NCI-H1417 (cell line): ENCODE results near the gene ZNF445.
A peak's percentile ranks its signal among the peaks of the same experiment; 100 is the strongest.
"Not testable (repeated sequence)": the region's sequence is repeated elsewhere in the genome, so short reads cannot be mapped to it uniquely, and the experiment has no call there.

ENCODE experiments used
- DNase-seq, 3 experiments: peaks; one replicate each; lab custom pipeline; 2025; lab: John Stamatoyannopoulos, UW

Gene ZNF445

GRCh38 chr3:44476181-44476611 is 1.3 kb downstream of the ZNF445 start:
- DNase-seq, result peak in 1 of 3 experiments; percentile 17

- not testable (repeated sequence) for DNase-seq
Observed at GRCh38 chr3:44474886-44475285, 2.6 kb downstream of the ZNF445 start.

DNA sequence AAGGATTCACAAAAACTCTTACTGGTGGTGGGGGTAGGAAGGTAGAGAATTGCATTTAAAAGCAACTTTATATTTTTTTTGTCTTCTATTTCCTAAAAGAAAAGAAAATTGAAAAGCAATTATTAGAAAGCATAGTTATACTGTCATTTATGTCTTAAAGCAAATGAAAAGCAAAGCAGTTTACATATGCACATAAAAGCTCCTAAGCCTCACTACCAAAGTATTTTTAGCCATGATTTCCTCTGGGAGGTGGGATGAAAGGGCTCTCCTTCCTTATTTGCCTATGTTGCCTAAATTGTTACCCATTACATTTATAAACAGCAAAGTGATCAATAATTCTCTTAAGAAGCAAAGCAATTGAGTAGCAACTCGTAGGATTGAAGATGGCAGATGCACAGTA is 7.0 kb downstream of the ZNF445 start:
- no peak for DNase-seq

GRCh38 chr3:44469914-44470313 is 7.6 kb downstream of the ZNF445 start:
- DNase-seq, result no peak

DNA sequence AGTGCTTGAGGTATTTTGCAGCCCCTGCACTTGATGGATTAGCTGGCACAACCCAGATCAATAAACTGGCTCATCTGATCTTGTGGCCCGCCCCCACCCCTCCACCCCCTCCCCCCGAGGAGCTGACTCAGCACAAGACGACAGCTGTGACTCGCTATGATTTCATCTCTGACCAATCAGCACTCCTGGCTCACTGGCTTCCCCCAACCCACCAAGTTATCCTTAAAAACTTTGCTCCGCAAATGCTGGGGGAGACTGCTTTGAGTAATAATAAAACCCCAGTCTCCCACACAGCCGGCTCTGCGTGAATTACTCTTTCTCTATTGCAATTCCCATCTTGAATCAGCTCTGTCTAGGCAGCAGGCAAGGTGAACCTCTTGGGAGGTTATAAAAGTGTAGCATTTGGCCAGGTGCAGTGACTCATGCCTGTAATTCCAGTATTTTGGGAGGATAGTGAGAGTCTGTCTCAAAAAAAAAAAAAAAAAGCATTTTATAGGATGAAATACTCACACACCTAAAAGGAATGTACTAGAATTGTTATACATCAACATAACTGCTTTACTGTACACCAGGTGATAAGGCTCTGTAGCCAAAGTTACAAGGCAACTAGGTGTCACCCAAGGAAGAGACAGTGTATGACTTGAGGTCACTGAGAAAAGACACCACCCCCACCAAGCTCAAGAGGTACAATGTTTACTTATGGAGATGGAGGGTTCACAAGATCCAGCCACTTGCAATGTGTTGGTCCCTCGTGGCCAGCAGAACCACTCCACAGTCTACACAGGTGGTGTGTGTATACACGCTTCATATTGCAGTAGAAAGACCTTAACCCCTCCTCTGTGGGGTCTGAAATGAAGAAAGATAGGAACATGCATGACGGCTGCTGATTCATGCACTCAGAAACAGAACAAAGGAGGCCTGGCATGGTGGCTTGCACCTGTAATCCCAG is 8.6 kb downstream of the ZNF445 start:
- DNase-seq, result no peak

DNA sequence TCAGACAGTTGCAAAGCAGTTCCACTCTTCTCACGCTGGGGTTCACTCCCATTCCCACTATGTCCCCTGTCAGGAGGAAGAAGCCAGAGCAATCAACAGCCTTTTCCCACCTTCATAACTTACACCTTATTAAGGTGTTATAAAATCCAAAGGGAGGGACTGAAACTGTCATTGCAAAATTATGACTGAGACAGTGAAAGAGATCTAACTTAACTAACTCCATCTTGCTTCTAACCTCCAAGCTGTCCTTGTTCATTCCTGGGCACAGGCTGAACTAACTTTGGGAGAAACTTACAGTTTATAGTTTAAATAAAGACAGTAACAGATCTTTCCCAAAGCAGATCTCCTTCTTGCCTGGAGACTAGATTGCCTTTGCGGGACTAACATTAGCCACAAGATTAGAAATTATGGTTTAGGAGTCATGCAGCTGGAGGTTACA is 9.4 kb downstream of the ZNF445 start:
- not testable (repeated sequence) for DNase-seq

- no peak for DNase-seq
Observed at GRCh38 chr3:44467241-44467640, 10.2 kb downstream of the ZNF445 start.

- not testable (repeated sequence) for DNase-seq
Observed at GRCh38 chr3:44464920-44465319, 12.6 kb downstream of the ZNF445 start.

GRCh38 chr3:44464509-44464908 is 13.0 kb downstream of the ZNF445 start:
- no peak for DNase-seq

GRCh38 chr3:44460050-44460449 is 17.4 kb downstream of the ZNF445 start:
- not testable (repeated sequence) for DNase-seq

GRCh38 chr3:44455318-44455717 is 22.2 kb downstream of the ZNF445 start:
- no peak for DNase-seq

- no peak for DNase-seq
Observed at GRCh38 chr3:44454258-44454657, 23.2 kb downstream of the ZNF445 start.

DNA sequence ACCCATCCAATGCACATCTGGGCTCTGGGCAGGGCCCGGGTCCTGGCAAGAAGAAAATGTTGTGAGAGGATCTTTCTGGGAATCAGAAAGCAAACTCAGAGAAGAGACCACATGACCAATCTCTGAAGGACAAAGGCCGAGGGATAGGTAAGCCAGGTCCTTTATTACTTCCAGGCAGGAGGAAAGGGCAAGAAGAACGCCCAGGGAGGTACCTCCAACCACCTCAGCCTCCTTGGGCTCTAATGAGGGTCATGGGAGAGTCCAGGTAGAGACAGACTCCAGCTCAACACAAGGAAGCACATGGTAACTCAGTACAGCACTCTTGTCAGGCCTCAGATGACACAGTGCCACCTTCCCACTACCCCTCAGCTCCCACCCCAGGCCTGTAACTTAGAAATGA is 26.0 kb downstream of the ZNF445 start:
- DNase-seq, result no peak

- no peak for DNase-seq
Observed at GRCh38 chr3:44446929-44447328, 30.5 kb downstream of the ZNF445 start.

DNA sequence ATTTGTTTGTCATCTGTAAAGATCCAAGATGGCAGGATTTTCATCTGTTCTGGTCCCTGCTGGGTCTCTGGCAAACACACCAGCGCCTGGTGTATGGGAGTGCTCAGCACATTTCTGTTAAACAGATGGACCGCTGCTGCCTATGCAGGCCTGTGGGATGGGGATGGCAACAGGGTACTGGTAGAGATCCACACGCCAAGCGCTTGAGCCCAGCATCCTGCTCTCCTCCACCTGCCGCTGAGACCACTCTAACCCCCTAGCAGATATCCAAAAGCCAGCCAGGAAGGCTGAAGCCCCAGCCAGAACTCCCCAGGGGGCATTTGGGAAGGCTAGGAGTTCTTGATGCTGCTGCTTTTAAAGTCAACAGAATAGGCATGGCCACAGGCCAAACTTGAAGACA is 31.7 kb downstream of the ZNF445 start:
- no peak for DNase-seq

GRCh38 chr3:44444896-44445691 is 32.4 kb downstream of the ZNF445 start:
- DNase-seq, result no peak

DNA sequence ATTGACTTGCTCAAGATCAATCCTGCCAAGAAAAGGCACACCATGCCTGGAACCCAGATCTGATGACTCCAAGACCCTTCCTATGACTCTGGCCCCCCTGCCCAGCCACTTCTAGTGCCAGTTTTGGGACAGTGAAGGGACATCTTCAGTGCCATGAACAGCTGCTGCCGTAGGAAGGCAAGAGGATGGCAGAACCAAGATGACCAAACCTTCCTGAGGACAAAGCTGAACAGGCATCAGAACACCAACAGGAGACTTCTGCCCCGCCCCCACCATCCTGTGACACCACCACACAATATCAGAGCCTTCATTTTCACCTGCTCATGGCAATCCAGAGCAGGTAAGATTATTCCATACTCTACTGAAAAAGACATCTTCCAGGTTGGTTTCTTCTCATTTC is 33.0 kb downstream of the ZNF445 start:
- no peak for DNase-seq

DNA sequence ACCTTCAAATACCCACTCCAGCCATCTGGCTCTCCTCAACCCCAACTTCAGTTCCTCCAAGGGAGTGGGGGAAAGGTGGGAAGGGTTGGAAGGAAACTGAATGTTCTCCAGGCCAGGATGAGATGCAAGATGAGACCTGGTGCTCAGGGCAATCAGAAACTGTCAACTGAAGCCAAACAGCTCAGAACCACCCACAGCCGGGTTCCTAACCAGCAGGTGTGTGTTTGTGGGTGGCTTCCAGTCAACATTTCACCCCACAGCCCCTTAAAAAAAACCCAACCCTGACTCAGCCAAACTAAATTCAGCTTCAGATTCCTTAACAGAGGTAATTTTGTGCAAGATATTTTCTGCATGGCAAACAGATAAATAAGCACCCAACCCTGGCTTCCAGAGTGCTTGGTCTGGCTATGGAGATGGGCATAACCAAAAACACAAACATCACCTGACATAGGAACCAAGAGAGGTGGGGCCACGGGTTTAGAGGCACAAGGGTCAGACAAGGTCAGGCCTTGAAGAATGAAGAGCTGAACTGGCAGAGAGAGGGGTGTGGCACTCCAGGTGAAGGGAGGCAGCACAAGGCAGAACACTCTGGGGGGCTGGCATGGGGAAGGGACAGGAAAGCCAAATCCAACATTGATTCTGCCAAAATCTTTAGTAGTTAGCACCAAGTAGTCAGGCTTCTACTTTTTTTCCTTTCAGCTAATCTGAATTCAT is 34.7 kb downstream of the ZNF445 start:
- no peak for DNase-seq

DNA sequence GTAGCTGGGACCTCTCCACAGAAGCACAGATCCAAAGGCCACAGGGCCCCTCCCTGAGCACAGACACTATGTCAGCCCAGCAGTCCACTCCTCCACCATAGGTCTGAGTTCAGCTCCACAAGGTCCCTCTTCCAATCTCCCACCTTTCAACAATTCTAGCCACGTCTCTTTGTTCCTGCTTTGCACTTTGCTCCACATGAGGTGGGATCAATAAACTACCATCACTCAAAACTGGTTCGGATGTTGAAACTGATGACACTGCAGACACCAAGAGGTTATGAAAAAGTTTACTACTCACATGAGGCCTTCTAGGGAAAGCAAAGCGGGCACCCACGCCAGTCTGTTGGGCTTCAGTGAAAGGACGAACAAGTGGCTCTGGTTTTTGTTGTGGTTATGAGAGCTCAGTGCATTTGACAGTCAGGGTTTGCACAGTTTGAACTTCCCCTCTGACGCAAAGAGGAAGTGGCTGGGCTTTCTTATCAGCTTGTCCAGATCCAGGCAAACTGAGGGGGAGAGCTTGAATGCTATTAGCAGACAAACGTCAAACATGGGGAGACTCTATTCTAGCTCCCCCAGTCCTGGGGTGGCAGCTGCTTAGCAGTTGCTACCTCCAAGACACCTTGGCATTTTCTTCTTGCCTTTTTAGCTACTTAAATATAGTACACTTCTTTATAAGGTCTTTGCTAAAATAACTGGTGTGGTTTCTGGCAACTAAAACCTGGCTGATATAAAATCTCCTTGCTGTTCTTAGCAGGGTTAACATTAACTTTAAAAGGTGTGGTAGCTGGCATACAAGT is 37.8 kb downstream of the ZNF445 start:
- no peak for DNase-seq

- no peak for DNase-seq
Observed at GRCh38 chr3:44437800-44438199, 39.7 kb downstream of the ZNF445 start.

- DNase-seq, result no peak
Observed at GRCh38 chr3:44436181-44436580, 41.3 kb downstream of the ZNF445 start.
